ENCODE results near the gene SCARB2. TPM values are rescaled to one million over a fixed set of nuclear protein-coding genes. Genes with fewer than 3 reads are reported as not detected.

SCARB2 gene
- total RNA-seq = 100 to 1,000 TPM; 156 to 164 TPM

DNA sequence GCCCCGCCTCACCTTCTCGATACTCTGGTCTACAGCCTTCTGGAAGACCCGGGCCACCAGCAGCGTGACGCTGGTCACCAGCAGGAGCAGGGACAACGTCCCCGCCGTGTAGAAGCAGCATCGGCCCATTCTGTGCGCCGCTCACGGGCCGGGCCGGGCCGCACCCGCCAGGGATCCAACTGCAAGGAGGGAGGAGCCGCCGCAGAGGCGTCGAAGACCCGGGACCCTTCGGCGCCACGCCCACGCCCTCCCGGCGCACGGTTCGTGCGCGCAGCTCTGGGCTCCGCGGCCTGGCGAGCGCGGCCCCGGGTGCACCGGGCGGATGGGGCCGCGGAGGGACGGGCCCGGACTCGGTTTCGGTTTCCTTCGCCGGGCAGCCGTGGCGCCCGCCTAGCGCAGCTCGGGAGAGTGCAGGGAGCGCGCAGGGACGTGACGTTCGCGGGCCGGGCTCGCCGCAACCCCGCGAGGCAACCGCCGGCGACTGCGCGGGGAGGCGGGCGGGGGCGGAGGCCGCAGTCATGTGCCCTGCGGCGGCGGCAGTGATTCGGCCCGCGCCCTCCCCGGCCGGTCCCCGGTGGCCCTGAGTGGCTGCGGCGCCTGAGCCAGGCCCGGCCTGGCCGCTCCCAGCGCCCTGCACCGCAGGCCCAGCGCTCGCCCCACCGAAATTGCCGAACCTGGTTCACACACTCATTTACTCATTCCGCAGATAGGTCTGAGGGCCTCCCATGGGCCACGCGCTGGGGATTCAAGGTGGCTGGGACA is at the start of gene SCARB2:
Gene SCARB2, minus strand, starts transcription at position 410 of the 762 bp plus-strand sequence. Its CDS starts 281 bp downstream, at position 129.
- H3K27ac ChIP-seq = peak within 1 kb of the TSS; percentile 99

DNA sequence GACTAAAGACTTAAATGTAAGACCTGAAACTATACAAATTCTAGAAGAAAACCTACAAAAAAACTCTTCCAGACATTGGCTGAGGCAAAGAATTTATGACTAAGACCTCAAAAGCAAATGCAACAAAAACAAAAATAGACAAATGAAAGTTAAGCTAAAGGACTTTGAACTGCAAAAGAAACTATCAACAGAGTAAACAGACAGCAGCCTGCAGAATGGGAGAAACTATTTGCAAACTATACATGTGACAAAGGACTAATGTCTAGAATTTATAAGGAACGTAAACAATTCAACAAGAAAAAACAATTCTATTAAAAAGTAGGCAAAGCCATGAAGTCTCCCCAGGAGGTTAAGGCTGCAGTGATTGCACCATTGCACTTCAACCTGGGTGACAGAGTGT is 46.9 kb upstream of the SCARB2 start:
- DNase-seq = no peak
- no peak overlapping the region for H3K27ac ChIP-seq
- H3K4me1 ChIP-seq = no peaks in the 10 kb centered on the region
- no peaks in the 10 kb centered on the region for H3K9me3 ChIP-seq
- H3K4me3 ChIP-seq = no peak overlapping the region
- no peaks in the 10 kb centered on the region for H3K36me3 ChIP-seq
- H3K9ac ChIP-seq (ENCODE audit: low read depth in 2 of 2, low read length in 2 of 2) = no peak overlapping the region
- no peaks in the 10 kb centered on the region for H3K27me3 ChIP-seq
- TF ChIP-seq CTCF (IDR thresholded peaks at IDR 0.05) = no peak
- intact Hi-C loops (cut with DNase I) = no loop called here

More for the DNA sequence above, at the start of gene SCARB2:
- Histone ChIP-seq H3K9me3 (no peaks in the 10 kb centered on the region), H3K36me3 (no peaks in the 10 kb centered on the region), H3K27me3 (no peaks in the 10 kb centered on the region), H3K9ac (ENCODE audit: low read depth in 2 of 2, low read length in 2 of 2) (peak within 1 kb of the TSS; percentile 81 to 93), H3K4me1 (peaks cover 22% of the 10 kb centered on the region), H3K4me3 (peak within 1 kb of the TSS; percentile 79)
- peak; percentile 86 for DNase-seq
- intact Hi-C loops (cut with DNase I) = no loop called here
- no peak for TF ChIP-seq CTCF (IDR thresholded peaks at IDR 0.05)

GRCh38 chr4:76257824-76258223 is 44.2 kb upstream of the SCARB2 start:
- Histone ChIP-seq H3K27me3 (no peaks in the 10 kb centered on the region), H3K4me1 (no peaks in the 10 kb centered on the region), H3K27ac (no peak overlapping the region), H3K9me3 (no peaks in the 10 kb centered on the region), H3K4me3 (no peak overlapping the region), H3K36me3 (no peaks in the 10 kb centered on the region), H3K9ac (ENCODE audit: low read depth in 2 of 2, low read length in 2 of 2) (no peak overlapping the region)
- DNase-seq = no peak
- no peak for TF ChIP-seq CTCF (IDR thresholded peaks at IDR 0.05)
- intact Hi-C loops (cut with DNase I) = no loop called here

GRCh38 chr4:76256968-76257367 is 43.3 kb upstream of the SCARB2 start:
- no peak overlapping the region for H3K4me3 ChIP-seq
- H3K4me1 ChIP-seq = no peaks in the 10 kb centered on the region
- no peak overlapping the region for H3K9ac ChIP-seq (ENCODE audit: low read depth in 2 of 2, low read length in 2 of 2)
- H3K9me3 ChIP-seq = no peaks in the 10 kb centered on the region
- DNase-seq = no peak
- H3K27me3 ChIP-seq = no peaks in the 10 kb centered on the region
- no peak overlapping the region for H3K27ac ChIP-seq
- TF ChIP-seq CTCF (IDR thresholded peaks at IDR 0.05) = no peak
- no peaks in the 10 kb centered on the region for H3K36me3 ChIP-seq
- intact Hi-C loops (cut with DNase I) = no loop called here

DNA sequence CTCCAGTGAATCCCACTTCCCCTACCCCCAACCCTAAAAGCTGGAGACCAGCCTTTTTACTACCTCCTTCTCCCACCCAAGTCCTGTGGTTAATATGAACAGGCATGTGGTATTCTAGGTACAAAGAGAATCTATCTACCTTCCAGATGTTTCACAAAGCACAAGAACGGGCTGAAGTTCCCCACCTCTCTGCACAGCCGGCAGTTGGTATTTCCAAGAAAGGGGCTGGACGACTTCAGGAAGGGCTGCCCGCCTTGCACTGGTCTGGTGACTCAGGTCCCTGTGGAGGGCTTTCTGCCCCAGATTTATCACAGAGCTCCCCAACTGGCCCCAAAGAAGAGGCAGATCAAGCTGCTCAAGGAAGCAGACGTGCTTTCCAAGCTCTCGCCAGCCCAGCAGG is 42.4 kb upstream of the SCARB2 start:
- H3K9ac ChIP-seq (ENCODE audit: low read depth in 2 of 2, low read length in 2 of 2) = no peak overlapping the region
- TF ChIP-seq CTCF (IDR thresholded peaks at IDR 0.05) = no peak
- H3K9me3 ChIP-seq = no peaks in the 10 kb centered on the region
- H3K27ac ChIP-seq = no peak overlapping the region
- H3K36me3 ChIP-seq = no peaks in the 10 kb centered on the region
- no peaks in the 10 kb centered on the region for H3K4me1 ChIP-seq
- intact Hi-C loops (cut with DNase I) = no loop called here
- no peaks in the 10 kb centered on the region for H3K27me3 ChIP-seq
- DNase-seq = no peak
- no peak overlapping the region for H3K4me3 ChIP-seq
